ENCODE data around the gene HMGXB4.

DNA sequence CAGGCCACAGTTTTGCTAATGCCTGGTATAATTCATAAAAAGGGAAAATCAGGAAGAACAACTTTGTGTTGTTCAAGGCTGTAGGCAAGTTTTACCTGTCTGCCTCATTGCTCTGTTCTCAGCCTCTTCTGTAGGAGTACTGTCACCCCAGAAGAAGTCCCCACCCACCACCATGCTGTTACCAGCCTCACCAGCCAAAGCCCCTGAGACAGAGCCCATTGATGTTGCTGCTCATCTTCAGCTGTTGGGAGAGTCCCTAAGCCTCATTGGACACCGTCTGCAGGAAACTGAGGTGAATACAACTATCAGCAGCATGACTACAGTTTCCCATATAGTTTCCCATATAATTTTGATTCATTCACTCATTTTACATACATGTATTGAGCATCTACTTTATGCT lies 30.8 kb downstream of the HMGXB4 start:
- TF ChIP-seq POLR2A (IDR thresholded peaks at IDR 0.05; ENCODE audit: control extremely low read depth in 1 of 2, low read depth in 2 of 2, low read length in 2 of 2) = no peak
- TF ChIP-seq PHF8 (conservative IDR thresholded peaks at IDR 0.05; ENCODE audit: low read depth, low read length) = no peak
- TF ChIP-seq, protein P1, sequence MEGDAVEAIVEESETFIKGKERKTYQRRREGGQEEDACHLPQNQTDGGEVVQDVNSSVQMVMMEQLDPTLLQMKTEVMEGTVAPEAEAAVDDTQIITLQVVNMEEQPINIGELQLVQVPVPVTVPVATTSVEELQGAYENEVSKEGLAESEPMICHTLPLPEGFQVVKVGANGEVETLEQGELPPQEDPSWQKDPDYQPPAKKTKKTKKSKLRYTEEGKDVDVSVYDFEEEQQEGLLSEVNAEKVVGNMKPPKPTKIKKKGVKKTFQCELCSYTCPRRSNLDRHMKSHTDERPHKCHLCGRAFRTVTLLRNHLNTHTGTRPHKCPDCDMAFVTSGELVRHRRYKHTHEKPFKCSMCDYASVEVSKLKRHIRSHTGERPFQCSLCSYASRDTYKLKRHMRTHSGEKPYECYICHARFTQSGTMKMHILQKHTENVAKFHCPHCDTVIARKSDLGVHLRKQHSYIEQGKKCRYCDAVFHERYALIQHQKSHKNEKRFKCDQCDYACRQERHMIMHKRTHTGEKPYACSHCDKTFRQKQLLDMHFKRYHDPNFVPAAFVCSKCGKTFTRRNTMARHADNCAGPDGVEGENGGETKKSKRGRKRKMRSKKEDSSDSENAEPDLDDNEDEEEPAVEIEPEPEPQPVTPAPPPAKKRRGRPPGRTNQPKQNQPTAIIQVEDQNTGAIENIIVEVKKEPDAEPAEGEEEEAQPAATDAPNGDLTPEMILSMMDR (IDR thresholded peaks at IDR 0.05; ENCODE audit: control extremely low read depth in 1 of 3, insufficient read depth in 1 of 3, low read depth in 1 of 3, low read length in 3 of 3) = no peak
- TF ChIP-seq MAX (IDR thresholded peaks at IDR 0.05) = no peak
- TF ChIP-seq NRF1 (IDR thresholded peaks at IDR 0.05; ENCODE audit: low read depth, low read length) = no peak

Measured in H1 (cell line).